Smooth muscle cell (in vitro differentiated cells): ENCODE data around the gene GRK5. TPM values are rescaled to one million over a fixed set of nuclear protein-coding genes. Genes with fewer than 3 reads are reported as not detected.

Source experiments
- DNase-seq: peaks from one replicate; lab custom pipeline; 2025; ENCODE audit not compliant: unreplicated experiment; lab: John Stamatoyannopoulos, UW
- H2AFZ ChIP-seq: fragments of 200-600 bp; sonication (generic); 2 replicates; pipeline ENCODE4 v1.6.0; 2016; ENCODE audit warnings: antibody characterized with exemption, low read depth, mild to moderate bottlenecking
- H3F3A ChIP-seq: fragments of 200-600 bp; sonication (generic); 2 replicates; pipeline ENCODE4 v1.6.0; 2017; ENCODE audit warnings: antibody characterized with exemption, low read depth
- H3K27ac ChIP-seq: fragments of 200-600 bp; sonication (generic); 2 replicates; pipeline ENCODE4 v1.5.1; 2016; ENCODE audit warnings: low read depth, mild to moderate bottlenecking
- H3K27me3 ChIP-seq: fragments of 200-600 bp; sonication (generic); 2 replicates; pipeline ENCODE4 v1.6.1; 2016; ENCODE audit warnings: low read depth, mild to moderate bottlenecking
- H3K36me3 ChIP-seq: fragments of 200-600 bp; sonication (generic); 2 replicates; pipeline ENCODE4 v1.5.1; 2016; ENCODE audit warnings: low read depth
- H3K4me1 ChIP-seq: fragments of 200-600 bp; sonication (generic); 2 replicates; pipeline ENCODE4 v1.5.1; 2016; ENCODE audit warnings: low read depth
- H3K4me2 ChIP-seq: fragments of 200-600 bp; sonication (generic); 2 replicates; pipeline ENCODE4 v1.6.0; 2016; ENCODE audit warnings: mild to moderate bottlenecking
- H3K4me3 ChIP-seq: fragments of 200-600 bp; sonication (generic); 2 replicates; pipeline ENCODE4 v1.5.1; 2016; ENCODE audit warnings: mild to moderate bottlenecking
- H3K79me2 ChIP-seq: fragments of 200-600 bp; sonication (generic); 2 replicates; pipeline ENCODE4 v1.6.0; 2016; ENCODE audit warnings: low read depth, mild to moderate bottlenecking
- H3K9ac ChIP-seq: fragments of 200-600 bp; sonication (generic); 2 replicates; pipeline ENCODE4 v1.6.0; 2016; ENCODE audit warnings: low read depth
- H3K9me3 ChIP-seq: fragments of 200-600 bp; sonication (generic); replicated peaks from 2 replicates; pipeline ENCODE4 v1.5.1; 2016; ENCODE audit warnings: low read depth
- H4K20me1 ChIP-seq: fragments of 200-600 bp; sonication (generic); 2 replicates; pipeline ENCODE4 v1.6.0; 2016; ENCODE audit warnings: low read depth
- CTCF ChIP-seq: fragments of 200-600 bp; sonication (generic); IDR thresholded peaks from 2 replicates; pipeline ENCODE4 v1.5.1; 2017; ENCODE audit warnings: borderline replicate concordance, mild to moderate bottlenecking, antibody characterized with exemption; ENCODE audit not compliant: insufficient read depth, poor library complexity, severe bottlenecking
- WGBS: methylation state at CpG from one replicate; pipeline ENCODE4 v1.1.7; 2016; ENCODE audit warnings: low lambda C conversion rate; 5-methylcytosine and 5-hydroxymethylcytosine counted together
- polyA plus RNA-seq: library from polyadenylated mRNA; unstranded; fragments of >200 nt; fragmentation: Nextera tagmentation; extraction: Ambion mirVana; gene quantifications from 2 replicates; pipeline ENCODE4 v1.2.1, GENCODE V29; 2016
- total RNA-seq: library from RNA; depleted of rRNA; stranded (reverse); fragments of >200 nt; gene quantifications from 2 replicates; pipeline ENCODE4 v1.2.3, GENCODE V29; 2014

The GRK5 gene
- total and polyA plus RNA-seq, 2 experiments from 2014 or later: 4.4 to 5.2 TPM

DNA sequence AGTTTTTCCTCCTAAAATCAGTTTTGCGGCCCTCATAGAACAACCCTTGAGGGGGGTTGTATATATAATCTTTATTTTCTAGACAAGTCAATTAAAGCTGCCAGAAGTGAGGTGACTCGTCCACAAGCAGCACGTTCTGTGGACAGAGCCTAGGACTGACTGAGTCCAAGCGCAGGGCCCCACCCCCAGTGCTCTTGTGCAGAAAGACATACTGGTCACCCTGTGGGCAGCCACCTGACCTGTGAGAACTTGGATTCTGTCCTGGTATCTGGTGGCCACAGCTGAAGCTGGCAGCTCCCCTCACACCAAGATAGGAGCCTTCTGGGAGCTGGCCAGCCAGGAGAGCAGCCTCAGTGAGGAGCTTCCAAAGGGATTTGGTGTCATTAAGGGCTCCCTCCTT, 89.3 kb downstream of the GRK5 start:
- peaks cover 13% of the 10 kb centered on the region for H4K20me1 ChIP-seq
- WGBS: 95% methylated on average over 4 of the region's 4 CpGs
- no peaks in the 10 kb centered on the region for H3K27me3 ChIP-seq
- no peaks in the 10 kb centered on the region for H3K9me3 ChIP-seq
- H3K36me3 ChIP-seq: no peaks in the 10 kb centered on the region
- H3F3A ChIP-seq: no peaks in the 10 kb centered on the region
- DNase-seq: no peak
- no peak overlapping the region for H3K4me2 ChIP-seq
- H2AFZ ChIP-seq: no peak overlapping the region
- H3K9ac ChIP-seq: no peak overlapping the region
- no peak overlapping the region for H3K27ac ChIP-seq
- H3K4me1 ChIP-seq: no peaks in the 10 kb centered on the region
- H3K79me2 ChIP-seq: peaks cover 4% of the 10 kb centered on the region
- no peak for TF ChIP-seq CTCF
- no peak overlapping the region for H3K4me3 ChIP-seq

DNA sequence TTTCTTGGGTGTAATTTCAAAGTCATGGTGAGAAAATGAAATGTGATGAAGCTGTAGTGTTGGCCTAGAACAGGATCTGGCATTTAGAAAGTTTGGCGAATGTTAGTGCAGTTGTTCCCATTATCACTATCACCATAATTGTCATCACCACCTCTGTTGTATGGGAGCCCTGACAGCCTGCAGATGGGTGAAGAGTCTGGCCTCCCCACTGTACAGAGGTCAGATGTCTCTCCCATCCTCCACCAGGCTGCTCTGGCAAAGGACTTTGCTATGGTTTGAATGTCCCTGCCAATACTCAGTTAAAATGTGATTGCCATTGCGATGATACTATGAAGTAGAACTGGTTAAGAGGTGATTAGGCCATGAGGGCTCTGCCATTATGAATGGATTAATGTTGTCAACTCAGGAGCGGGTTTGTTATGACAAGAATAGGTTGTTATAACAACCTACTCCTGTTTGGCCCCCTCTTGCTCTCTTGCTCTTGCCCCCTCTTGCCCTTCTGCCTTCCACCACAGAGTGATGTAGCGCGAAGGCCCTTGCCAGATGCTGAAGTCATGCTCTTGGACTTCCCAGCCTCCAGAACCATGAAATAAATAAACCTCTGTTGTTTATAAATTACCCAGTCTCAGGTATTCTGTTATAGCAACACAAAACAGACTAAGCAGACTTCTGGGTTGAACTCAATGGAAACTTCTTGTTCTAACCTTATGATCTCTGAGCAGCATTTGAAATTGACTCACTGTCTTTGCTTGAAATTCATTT, 90.0 kb downstream of the GRK5 start:
- H3K36me3 ChIP-seq: no peaks in the 10 kb centered on the region
- peaks cover 7% of the 10 kb centered on the region for H3F3A ChIP-seq
- H3K27me3 ChIP-seq: no peaks in the 10 kb centered on the region
- DNase-seq: no peak
- no peak for TF ChIP-seq CTCF
- no peaks in the 10 kb centered on the region for H3K9me3 ChIP-seq
- H3K4me1 ChIP-seq: peaks cover 4% of the 10 kb centered on the region
- H3K79me2 ChIP-seq: peaks cover 4% of the 10 kb centered on the region
- H4K20me1 ChIP-seq: peaks cover 9% of the 10 kb centered on the region
- H3K4me3 ChIP-seq: no peak overlapping the region
- H3K27ac ChIP-seq: no peak overlapping the region
- no peak overlapping the region for H3K4me2 ChIP-seq
- no peak overlapping the region for H3K9ac ChIP-seq
- over 99% methylated on average over 5 of the region's 5 CpGs for WGBS
- no peak overlapping the region for H2AFZ ChIP-seq

- peaks cover 4% of the 10 kb centered on the region for H3K79me2 ChIP-seq
- peaks cover 10% of the 10 kb centered on the region for H4K20me1 ChIP-seq
- H3K27ac ChIP-seq: no peak overlapping the region
- no peak for DNase-seq
- H3F3A ChIP-seq: peaks cover 7% of the 10 kb centered on the region
- H3K4me1 ChIP-seq: peaks cover 4% of the 10 kb centered on the region
- TF ChIP-seq CTCF: no peak
- no peak overlapping the region for H2AFZ ChIP-seq
- WGBS: 76% methylated on average over 4 of the region's 4 CpGs
- no peak overlapping the region for H3K4me2 ChIP-seq
- no peak overlapping the region for H3K9ac ChIP-seq
- no peaks in the 10 kb centered on the region for H3K27me3 ChIP-seq
- no peaks in the 10 kb centered on the region for H3K36me3 ChIP-seq
- no peaks in the 10 kb centered on the region for H3K9me3 ChIP-seq
- H3K4me3 ChIP-seq: no peak overlapping the region
Observed at GRCh38 chr10:119298810-119299209, 91.4 kb downstream of the GRK5 start.

DNA sequence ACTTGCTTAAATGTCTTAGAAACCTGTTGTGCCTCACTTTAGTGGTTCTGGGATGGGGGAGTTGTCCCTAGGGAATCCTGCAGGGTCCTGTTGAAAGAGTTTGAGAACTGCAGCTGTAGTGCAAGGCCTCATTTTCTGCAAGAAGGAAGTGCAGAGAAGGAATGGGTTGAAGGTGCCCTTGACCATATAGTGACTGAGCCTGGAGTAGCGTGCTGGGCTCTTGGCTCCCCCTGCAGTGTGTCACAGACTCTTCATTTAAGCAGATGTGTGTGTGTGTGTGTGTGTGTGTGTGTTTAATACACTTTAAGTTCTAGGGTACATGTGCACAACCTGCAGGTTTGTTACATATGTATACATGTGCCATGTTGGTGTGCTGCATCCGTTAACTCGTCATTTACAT, 92.2 kb downstream of the GRK5 start:
- 84% methylated on average over 3 of the region's 3 CpGs for WGBS

More for the DNA sequence above, 92.2 kb downstream of the GRK5 start:
- Histone ChIP-seq H2AFZ (no peak overlapping the region), H4K20me1 (peaks cover 13% of the 10 kb centered on the region), H3K79me2 (peaks cover 4% of the 10 kb centered on the region), H3K9ac (no peak overlapping the region), H3F3A (peaks cover 7% of the 10 kb centered on the region), H3K36me3 (no peaks in the 10 kb centered on the region), H3K4me1 (peaks cover 4% of the 10 kb centered on the region), H3K9me3 (no peaks in the 10 kb centered on the region), H3K4me2 (no peak overlapping the region), H3K27ac (no peak overlapping the region), H3K27me3 (no peaks in the 10 kb centered on the region), H3K4me3 (no peak overlapping the region)
- no peak for TF ChIP-seq CTCF
- no peak for DNase-seq
